Right renal pelvis (tissue), 4 donors: ENCODE results near the gene HES2. TPM values are rescaled to one million over a fixed set of nuclear protein-coding genes. Genes with fewer than 3 reads are reported as not detected.
"Not testable (repeated sequence)": the region's sequence is repeated elsewhere in the genome, so short reads cannot be mapped to it uniquely, and the experiment has no call there.

Source experiments
- DNase-seq, 4 donors: peaks; one replicate each; pipeline ENCODE4 v3.0.0-alpha.2; 2013; ENCODE audit warnings: low read depth in 4 of 4, low spot score in 3 of 4, missing footprints in 1 of 4
- polyA plus RNA-seq, 4 donors: library from polyadenylated mRNA; unstranded; fragments of 120-200 nt; gene quantifications; one replicate each; pipeline ENCODE4 v1.2.1, GENCODE V29; 2013; ENCODE audit not compliant: insufficient read length in 4 of 4

HES2 gene
- polyA plus RNA-seq, 4 donors: 0.27 to 0.73 (median 0.53) TPM

DNA sequence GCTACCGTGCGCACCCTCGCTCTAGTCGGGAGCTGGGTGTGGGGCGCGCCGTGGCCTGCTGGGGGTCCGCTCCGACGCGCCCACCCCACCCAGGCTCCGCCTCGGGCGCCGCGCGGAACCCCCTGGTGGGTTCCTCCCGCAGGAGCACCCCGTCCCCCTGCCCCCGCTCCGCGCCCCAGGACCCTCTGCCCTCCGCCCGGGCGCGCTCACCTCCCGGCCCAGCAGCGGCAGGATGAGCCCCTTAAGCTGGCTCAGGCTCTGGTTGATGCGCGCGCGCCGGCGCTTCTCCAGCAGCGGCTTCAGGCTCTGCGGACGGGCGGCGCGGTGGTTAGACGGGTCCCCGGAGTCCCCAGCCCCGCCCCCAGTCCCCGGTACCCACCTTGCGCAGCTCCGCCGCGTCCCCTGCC lies 319 bp downstream of the HES2 start:
- no peak for DNase-seq

GRCh38 chr1:6418668-6419396 lies 887 bp downstream of the HES2 start:
- DNase-seq: no peak

DNA sequence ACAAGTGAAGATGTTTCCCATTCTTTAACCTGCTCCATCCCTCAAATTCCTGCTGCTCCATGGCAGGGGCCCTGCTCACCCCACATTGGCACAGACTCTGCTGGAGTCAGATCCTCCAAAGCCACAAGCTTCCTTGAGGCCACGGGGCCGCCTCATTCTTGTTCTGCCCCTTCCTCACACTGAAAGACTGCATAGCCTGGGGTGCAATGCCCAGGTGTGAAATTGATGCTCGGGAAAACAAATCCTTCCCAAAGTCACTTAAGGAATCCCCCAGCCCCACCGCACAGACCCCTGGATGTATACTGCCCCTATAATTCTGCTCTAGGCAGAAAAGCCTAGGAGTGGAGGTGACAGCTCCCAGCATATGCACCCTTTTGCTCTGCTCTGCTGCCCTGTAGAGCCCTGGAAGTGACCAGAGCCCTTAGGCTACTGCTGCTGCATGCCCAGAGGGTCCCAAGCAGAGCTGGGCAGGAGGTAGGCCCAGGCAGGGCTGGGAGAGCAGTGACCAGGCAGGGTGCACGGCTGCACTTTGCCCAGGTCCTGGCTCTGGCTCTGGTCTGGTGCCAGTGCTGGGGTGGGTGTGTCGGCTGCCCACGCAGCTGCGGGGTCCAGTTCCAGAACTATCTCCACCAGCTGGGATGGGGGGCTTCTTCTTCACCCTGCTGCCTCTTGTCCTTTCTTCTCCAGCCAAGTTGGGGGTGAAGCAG lies 1.6 kb downstream of the HES2 start:
- no peak for DNase-seq

GRCh38 chr1:6416906-6417305 lies 2.8 kb downstream of the HES2 start:
- DNase-seq: no peak

GRCh38 chr1:6416295-6416656 lies 3.4 kb downstream of the HES2 start:
- DNase-seq: no peak

DNA sequence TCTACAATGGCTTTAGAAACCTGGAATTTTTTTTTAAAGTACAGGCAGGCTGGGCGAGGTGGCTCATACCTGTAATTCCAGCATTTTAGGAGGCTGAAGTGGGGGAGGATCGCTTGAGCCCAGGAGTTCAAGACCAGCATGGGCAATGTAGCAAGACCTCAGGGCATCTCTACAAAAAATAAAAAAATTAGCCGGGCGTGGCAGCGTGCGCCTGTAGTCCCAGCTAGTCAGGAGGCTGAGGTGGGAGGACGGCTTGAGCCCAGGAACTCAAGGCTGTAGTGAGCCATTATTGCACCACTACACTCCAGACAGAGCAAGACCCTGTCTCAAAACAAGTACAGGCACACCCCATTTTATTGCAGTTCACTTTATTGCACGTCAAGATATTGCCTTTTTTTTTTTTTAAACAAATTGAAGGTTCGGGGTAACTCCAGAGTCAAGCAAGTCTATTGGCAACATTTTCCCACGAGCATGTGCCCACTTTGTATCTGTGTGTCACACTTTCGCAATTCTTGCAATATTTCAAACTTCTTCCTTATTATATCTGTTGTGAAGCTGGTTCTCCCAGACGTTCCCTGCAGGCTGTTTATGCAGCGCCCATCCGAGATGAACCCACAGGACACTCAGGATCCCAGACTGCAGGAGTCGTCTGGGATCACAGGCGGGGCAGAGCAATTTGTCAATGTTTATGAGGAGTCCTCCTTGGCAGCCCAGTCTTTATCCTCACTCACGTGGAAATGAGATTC lies 4.7 kb downstream of the HES2 start:
- DNase-seq: no peak

GRCh38 chr1:6414443-6414844 lies 5.3 kb downstream of the HES2 start:
- DNase-seq: no peak

- DNase-seq: no peak
Measured at GRCh38 chr1:6412896-6413295, 6.8 kb downstream of the HES2 start.

DNA sequence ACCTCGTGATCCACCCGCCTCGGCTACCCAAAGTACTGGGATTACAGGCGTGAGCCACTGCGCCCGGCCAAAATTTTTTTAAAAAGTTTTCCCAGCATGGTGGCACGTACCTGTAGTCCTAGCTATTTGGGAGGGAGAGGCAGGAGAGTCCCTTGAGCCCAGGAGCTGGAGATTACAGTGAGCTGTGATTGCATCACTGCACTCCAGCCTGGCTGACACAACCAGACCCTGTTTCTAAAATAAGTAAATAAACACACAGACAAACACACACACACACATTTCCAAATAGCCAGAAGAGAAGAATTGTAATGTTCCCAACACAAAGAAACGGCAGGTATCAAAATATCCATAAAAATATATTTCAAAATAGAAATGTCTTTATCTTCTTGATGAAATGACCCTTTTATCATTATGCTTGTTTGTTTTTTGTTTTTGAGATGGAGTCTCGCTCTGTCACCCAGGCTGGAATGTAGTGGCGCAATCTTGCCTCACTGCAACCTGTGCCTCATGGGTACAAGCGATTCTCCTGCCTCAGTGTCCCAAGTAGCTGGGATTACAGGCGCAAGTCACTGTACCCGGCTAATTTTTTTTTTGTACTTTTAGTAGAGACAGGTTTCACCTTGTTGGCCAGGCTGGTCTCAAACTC lies 9.3 kb downstream of the HES2 start:
- DNase-seq: no peak

DNA sequence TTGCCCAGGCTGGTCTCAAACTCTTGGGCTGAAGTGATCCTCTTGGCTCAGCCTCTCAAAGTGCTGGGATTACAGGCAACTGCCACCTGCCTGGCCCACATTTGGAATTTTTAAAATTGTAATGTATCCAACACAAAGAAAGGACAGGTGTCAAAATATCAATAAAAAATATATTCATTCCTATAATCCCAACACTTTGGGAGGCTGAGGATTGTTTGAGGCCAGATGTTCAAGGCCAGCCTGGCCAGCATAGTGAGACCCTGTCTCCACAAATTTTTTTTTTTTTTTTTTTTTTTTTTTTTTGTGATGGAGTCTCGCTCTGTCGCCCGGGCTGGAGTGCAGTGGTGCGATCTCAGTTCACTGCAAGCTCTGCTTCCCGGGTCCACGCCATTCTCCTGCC lies 10.0 kb downstream of the HES2 start:
- no peak for DNase-seq

- DNase-seq: no peak
Measured at GRCh38 chr1:6409053-6409452, 10.7 kb downstream of the HES2 start.

DNA sequence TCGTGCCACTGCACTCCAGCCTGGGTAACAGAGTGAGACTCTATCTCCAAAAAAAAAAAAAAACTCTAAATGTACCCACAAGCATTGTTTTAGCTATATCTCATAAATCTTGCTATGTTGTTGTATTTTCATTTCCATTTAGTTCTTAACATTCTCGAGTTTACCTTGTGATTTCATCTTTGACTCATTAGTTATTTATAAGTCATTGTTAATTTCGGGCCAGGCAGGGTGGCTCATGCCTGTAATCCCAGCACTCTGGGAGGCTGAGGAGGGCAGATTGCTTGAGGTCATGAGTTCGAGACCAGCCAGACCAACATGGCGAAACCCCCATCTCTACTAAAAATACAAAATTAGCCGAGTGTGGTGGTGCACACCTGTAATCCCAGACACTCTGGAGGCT lies 11.7 kb downstream of the HES2 start:
- no peak for DNase-seq

DNA sequence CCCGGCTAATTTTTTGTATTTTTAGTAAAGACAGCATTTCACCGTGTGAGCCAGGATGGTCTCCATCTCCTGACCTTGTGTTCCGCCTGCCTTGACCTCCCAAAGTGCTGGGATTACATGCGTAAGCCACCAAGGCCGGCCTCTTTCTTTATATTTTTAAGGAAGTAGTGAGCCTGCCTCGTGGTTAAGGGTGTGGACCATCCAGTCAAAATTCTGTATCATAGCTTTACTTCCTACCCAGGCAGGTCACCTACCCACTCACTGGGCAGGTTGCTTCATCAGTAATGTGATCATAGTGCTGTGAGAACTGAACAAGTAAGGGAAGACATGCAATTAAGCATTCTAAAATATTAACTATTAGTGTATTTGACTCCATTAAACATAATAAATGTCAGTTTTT lies 18.0 kb downstream of the HES2 start:
- no peak for DNase-seq

- DNase-seq: no peak
Measured at GRCh38 chr1:6399294-6399693, 20.4 kb downstream of the HES2 start.

DNA sequence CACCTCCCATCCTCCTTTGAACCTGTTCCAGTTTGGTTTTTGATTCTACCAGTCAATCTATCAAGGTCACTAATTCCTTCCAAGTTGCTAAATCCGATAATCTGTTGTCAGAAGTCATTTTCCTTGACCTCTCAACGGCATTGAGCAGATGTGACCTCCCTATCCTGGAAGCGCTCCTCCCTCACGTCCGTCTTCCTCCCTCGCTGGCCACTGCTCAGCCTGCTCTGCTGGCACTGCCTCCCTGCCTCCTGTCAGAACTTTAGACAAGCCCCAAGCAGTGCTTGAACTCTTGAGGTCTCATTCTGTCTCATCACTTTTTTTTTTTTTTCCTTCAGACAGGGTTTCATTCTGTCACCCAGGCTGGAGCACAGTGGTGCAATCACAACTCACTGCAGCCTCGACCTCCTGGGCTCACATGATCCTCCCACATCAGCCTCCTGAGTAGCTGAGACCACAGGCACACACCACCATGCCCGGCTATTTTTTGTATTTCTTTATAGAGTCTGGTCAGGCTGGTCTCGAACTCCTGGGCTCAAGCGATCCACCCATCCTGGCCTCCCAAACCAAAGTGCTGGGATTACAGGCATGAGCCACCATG lies 21.8 kb downstream of the HES2 start:
- no peak for DNase-seq

DNA sequence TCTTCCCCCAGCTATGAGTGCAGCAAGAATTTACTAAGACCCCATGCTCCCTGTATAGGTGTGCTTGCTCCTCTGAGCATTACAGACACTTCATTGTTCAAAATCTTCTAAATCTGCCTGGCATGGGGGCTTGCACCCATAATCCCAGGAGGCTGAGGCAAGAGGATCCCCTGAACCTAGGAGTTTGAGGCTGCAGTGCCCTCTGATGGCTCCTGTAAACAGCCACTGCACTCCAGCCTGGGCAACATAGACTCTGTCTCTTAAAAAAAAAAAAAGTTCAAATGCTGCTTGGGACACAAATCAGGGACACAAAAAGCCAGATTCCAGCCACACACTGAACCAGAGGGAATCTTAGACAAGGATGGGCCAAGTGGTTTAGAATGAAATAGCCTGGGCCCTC lies 22.7 kb downstream of the HES2 start:
- no peak for DNase-seq

GRCh38 chr1:6395781-6396244 lies 23.9 kb downstream of the HES2 start:
- not testable (repeated sequence) for DNase-seq

GRCh38 chr1:6395130-6395529 lies 24.6 kb downstream of the HES2 start:
- not testable (repeated sequence) for DNase-seq

GRCh38 chr1:6393400-6394187 lies 26.1 kb downstream of the HES2 start, which contains the start of gene ACOT7:
Gene ACOT7 (minus strand): TSS chr1:6393767. CDS start chr1:6393399, 368 bp downstream.
- DNase-seq: peak; percentile 79 to 83 (median 80)
